Heart right ventricle (tissue), 16 donors: ENCODE measurements around the gene HOXA10. TPM values are rescaled to one million over a fixed set of nuclear protein-coding genes. Genes with fewer than 3 reads are reported as not detected.

Experiments
- ATAC-seq, 8 donors: fragments of 200-7000 bp; cut with Tn5 transposase; one replicate each; pipeline ENCODE4 v1.9.1; 2020; ENCODE audit warnings: mild to moderate bottlenecking in 8 of 8, moderate library complexity in 8 of 8, moderate number of reproducible peaks in 1 of 8
- DNase-seq, 2 donors: peaks; one replicate each; pipeline ENCODE4 v3.0.0-alpha.2; 2020
- H3K27ac ChIP-seq, 10 donors: fragments of 200-600 bp; sonication (generic) in 2 of 10; one replicate each; pipeline versions ENCODE4 v1.5.0 to v1.8.0; 2020 to 2022; ENCODE audit warnings: mild to moderate bottlenecking in 3 of 10
- H3K27me3 ChIP-seq, 7 donors: fragments of 200-600 bp; one replicate each; pipeline ENCODE4 v1.8.0; 2021 to 2022; ENCODE audit warnings: mild to moderate bottlenecking in 2 of 7
- H3K36me3 ChIP-seq, 9 donors: fragments of 200-600 bp; sonication (generic) in 1 of 9; one replicate each; pipeline versions ENCODE4 v1.5.0 to v1.8.0; 2020 to 2022; ENCODE audit warnings: mild to moderate bottlenecking in 2 of 9
- H3K4me1 ChIP-seq, 9 donors: fragments of 200-600 bp; sonication (generic) in 1 of 9; one replicate each; pipeline versions ENCODE4 v1.5.0 to v1.8.0; 2020 to 2022; ENCODE audit warnings: mild to moderate bottlenecking in 4 of 9
- H3K4me3 ChIP-seq, 10 donors: fragments of 200-600 bp; sonication (generic) in 2 of 10; one replicate each; pipeline versions ENCODE4 v1.5.0 to v1.8.0; 2020 to 2022; ENCODE audit warnings: mild to moderate bottlenecking in 7 of 10, moderate library complexity in 2 of 10
- H3K9me3 ChIP-seq, 11 donors: fragments of 200-600 bp in 10 of 11; sonication (generic) in 2 of 11; one replicate each; pipeline versions ENCODE4 v1.5.0 to v1.8.0; 2013 to 2022; ENCODE audit warnings: mild to moderate bottlenecking in 2 of 11, control low read depth in 1 of 11, moderate library complexity in 1 of 11
- WGBS, 2 donors: extraction: QIAGEN DNeasy Blood & Tissue Kit; methylation state at CpG; one replicate each; pipeline ENCODE4 v1.1.7; 2013; ENCODE audit warnings: inconsistent platforms in 1 of 2; 5-methylcytosine and 5-hydroxymethylcytosine counted together
- intact Hi-C, 10 donors: fragments of 100-400 bp; cut with DNase I; formaldehyde crosslinking; loops; one replicate each; pipeline versions ENCODE4 v1.11.1 to v1.14.2; 2022
- polyA plus RNA-seq, 2 donors: library from polyadenylated mRNA; stranded (reverse); fragments of 200-250 nt; gene quantifications; one replicate each; pipeline ENCODE4 v1.2.3, GENCODE V29; 2013
- total RNA-seq, 10 donors: library from RNA; stranded (reverse); fragmentation: NEBNext Ultra II Directional in 3 of 10; extraction: Animal tissue kit (Norgen Biotek cat#: 25700) in 3 of 10; gene quantifications; one replicate each; pipeline versions ENCODE4 v1.2.1 to v1.2.4, GENCODE V29; 2021 to 2023
- TF ChIP-seq, protein P1 (sequence below), 9 donors: fragments of 200-600 bp; sonication (generic) in 2 of 9; IDR thresholded peaks; one replicate each; pipeline versions ENCODE4 v1.5.0 to v1.8.0; 2021 to 2022; ENCODE audit warnings: antibody characterized with exemption in 9 of 9, mild to moderate bottlenecking in 5 of 9, moderate library complexity in 1 of 9
- donor health status: Arrhythmogenic right ventricular cardiomyopathy.
- donor health status: ischemic (EF 13 %, LVEDD 7.1; RV severe dilation, severe dysfunction).
- donor health status: healthy with polysubstance abuse.
- donor health status: DM: no; HTN: yes; CAD: no.
- donor health status: DM: no; HTN: no; CAD: no.
- donor health status: ischemic (EF 25% LVEDD 6.9; RV normal size, moderate dysfunction).
- donor health status: ischemic (EF 25% LVEDD 5.7; RV mildly dilated, moderate dysfunction).
- donor health status: healthy.
- donor health status: DM: yes; HTN: yes; CAD: no.
- donor health status: Ischemic cardiomyopathy.
- donor health status: ischemic (EF 35%, LVEDD 5.7; RV mildly dilated, moderate dysfunction).
- donor health status: nonischemic (EF 11% LVEDD 7.7; RV severe dilation, severe dysfunction).
- donor health status: DM: yes; HTN: yes; CAD: no.
- donor health status: PGD.
- donor health status: ischemic (EF 29% LVEDD 5.4; RV normal size, mild dysfunction).
- donor health status: nonischemic (EF 23%, LVEDD 6.1; RV moderate dilation, normal function).

HOXA10 gene
- total and polyA plus RNA-seq, 12 donors = 0.03 to 0.19 TPM; not detected in 10

DNA sequence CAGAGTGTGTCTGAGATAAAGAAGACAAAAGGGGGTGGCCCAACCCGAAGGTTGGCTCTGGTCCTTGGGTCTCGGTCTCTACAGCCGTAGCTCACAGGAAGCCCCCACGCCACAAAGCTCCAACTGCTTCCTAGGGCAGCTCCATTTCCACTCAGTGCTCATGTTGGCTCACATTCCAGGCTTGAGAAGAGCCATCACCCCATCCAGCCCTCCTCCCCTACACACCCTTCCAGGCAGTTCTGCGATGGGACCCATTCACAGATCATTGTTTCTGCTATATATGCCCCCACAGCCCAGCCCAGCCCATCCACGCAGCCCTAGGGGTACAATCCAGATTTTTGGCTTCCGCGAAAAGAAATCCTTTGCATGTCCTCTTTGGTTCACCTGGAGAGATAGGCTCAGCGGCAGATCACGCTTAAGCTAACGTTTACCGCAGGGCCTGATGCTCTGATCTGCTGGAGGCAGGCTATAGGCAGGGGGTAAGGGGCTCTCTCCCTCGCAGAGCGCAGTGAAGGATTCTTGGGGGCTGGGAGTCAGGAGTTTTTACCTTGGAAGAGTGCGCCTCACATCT, 17.1 kb upstream of the HOXA10 start:
- 26 to 36% methylated on average over 15 of the region's 15 CpGs for WGBS, 2 donors
- intact Hi-C loops = loop anchor here in 7 of 10 donors (5.0 to 10.0 kb wide), 5 partner anchors 584 to 904 kb away; no protein-coding TSS in a partner anchor
- Histone ChIP-seq H3K9me3 (no peaks in the 10 kb centered on the region), H3K27me3 (peaks cover 62 to 100% (median 100%) of the 10 kb centered on the region in 7 donors), H3K27ac (no peak overlapping the region), H3K36me3 (no peaks in the 10 kb centered on the region), H3K4me3 (no peak overlapping the region), H3K4me1 (peaks cover 14 to 43% (median 30%) of the 10 kb centered on the region in 9 donors)
- no peak for DNase-seq
- TF ChIP-seq, protein P1, sequence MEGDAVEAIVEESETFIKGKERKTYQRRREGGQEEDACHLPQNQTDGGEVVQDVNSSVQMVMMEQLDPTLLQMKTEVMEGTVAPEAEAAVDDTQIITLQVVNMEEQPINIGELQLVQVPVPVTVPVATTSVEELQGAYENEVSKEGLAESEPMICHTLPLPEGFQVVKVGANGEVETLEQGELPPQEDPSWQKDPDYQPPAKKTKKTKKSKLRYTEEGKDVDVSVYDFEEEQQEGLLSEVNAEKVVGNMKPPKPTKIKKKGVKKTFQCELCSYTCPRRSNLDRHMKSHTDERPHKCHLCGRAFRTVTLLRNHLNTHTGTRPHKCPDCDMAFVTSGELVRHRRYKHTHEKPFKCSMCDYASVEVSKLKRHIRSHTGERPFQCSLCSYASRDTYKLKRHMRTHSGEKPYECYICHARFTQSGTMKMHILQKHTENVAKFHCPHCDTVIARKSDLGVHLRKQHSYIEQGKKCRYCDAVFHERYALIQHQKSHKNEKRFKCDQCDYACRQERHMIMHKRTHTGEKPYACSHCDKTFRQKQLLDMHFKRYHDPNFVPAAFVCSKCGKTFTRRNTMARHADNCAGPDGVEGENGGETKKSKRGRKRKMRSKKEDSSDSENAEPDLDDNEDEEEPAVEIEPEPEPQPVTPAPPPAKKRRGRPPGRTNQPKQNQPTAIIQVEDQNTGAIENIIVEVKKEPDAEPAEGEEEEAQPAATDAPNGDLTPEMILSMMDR (IDR thresholded peaks at IDR 0.05) = no peak
- ATAC-seq = no peak

GRCh38 chr7:27189997-27190748, 16.1 kb upstream of the HOXA10 start:
- DNase-seq = no peak
- Histone ChIP-seq H3K27me3 (peaks cover 71 to 100% (median 100%) of the 10 kb centered on the region in 7 donors), H3K4me1 (peaks cover 14 to 53% (median 33%) of the 10 kb centered on the region in 9 donors), H3K4me3 (no peak overlapping the region), H3K9me3 (no peaks in the 10 kb centered on the region), H3K36me3 (no peaks in the 10 kb centered on the region), H3K27ac (no peak overlapping the region)
- TF ChIP-seq, protein P1 (IDR thresholded peaks at IDR 0.05) = no peak
- WGBS, 2 donors = 33 to 41% methylated on average over 7 of the region's 7 CpGs
- no peak for ATAC-seq
- intact Hi-C loops = loop anchor here in 7 of 10 donors (5.0 to 10.0 kb wide), 5 partner anchors 585 to 905 kb away; no protein-coding TSS in a partner anchor

DNA sequence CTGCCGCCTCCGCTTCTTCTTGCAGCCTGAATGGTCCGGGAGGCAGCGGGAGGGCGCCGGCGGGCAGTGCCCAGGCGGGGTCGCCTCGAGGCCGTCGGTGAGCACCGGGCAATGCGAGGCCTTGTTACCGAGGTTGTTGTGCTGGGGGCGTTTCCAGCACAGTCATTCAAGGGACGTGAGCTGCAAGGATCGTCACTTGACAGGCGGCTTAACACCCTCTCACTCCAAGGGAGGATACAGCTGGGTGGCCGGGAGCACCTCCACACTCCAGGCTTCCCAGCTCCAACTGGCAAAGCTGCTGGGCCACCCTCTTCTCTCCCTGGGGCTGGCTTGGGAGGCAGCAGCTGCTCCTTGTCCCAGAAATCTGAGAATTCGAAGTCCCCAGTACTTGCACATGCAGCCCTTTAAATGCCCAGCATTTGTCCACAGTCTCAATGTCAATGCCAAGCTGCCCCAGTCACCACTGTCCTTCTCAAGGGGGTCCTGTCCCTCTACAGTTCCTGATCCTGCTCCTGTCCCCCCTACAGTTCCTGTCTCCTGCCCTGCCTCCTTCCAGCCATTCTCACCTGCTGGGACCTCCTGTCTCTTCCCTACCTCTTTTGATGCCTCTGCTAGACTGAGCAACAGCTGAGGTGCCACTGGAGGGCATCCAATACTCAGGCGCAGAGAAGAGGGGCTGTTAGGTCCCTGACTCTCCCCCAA, 15.3 kb upstream of the HOXA10 start:
- Histone ChIP-seq H3K36me3 (no peaks in the 10 kb centered on the region), H3K27ac (no peak overlapping the region), H3K9me3 (no peaks in the 10 kb centered on the region), H3K4me1 (peaks cover 17 to 60% (median 33%) of the 10 kb centered on the region in 9 donors), H3K27me3 (peaks cover 75 to 100% (median 100%) of the 10 kb centered on the region in 7 donors), H3K4me3 (peak overlapping the region in 6 of 10 donors; percentile 12 to 39 (median 25))
- DNase-seq (no peak), ATAC-seq (peak in 2 of 8 donors; percentile 12 to 28)
- TF ChIP-seq, protein P1 (IDR thresholded peaks at IDR 0.05) = no peak
- intact Hi-C loops = no loop called here
- WGBS, 2 donors = 7 to 14% methylated on average over 21 to 22 of the region's 22 CpGs
